Nephron progenitor cell (in vitro differentiated cells): ENCODE measurements around the gene PDE8A.

Experiments
- DNase-seq: peaks from one replicate; pipeline ENCODE4 v3.0.0; 2021
- H3K27ac Mint-ChIP-seq: 2 replicates; pipeline ENCODE4 v1.8.0; 2021; ENCODE audit warnings: mild to moderate bottlenecking, moderate library complexity, mixed read lengths
- H3K27me3 Mint-ChIP-seq: 2 replicates; pipeline ENCODE4 v1.8.0; 2021; ENCODE audit warnings: mild to moderate bottlenecking, low read depth, mixed read lengths; ENCODE audit not compliant: poor library complexity
- H3K36me3 Mint-ChIP-seq: 2 replicates; pipeline ENCODE4 v1.8.0; 2021; ENCODE audit warnings: low read depth, mixed read lengths
- H3K4me1 Mint-ChIP-seq: 2 replicates; pipeline ENCODE4 v1.8.0; 2021; ENCODE audit warnings: mixed read lengths
- H3K4me3 Mint-ChIP-seq: 2 replicates; pipeline ENCODE4 v1.8.0; 2021; ENCODE audit warnings: mild to moderate bottlenecking, moderate library complexity, mixed read lengths
- H3K9me3 Mint-ChIP-seq: 2 replicates; pipeline ENCODE4 v1.8.0; 2021; ENCODE audit warnings: mild to moderate bottlenecking, moderate library complexity, mixed read lengths
- TF ChIP-seq, protein P1 (sequence below): fragments of 200-600 bp; sonication (generic); IDR thresholded peaks from 2 replicates; pipeline ENCODE4 v1.5.0; 2021; ENCODE audit warnings: antibody characterized with exemption

Gene PDE8A

DNA sequence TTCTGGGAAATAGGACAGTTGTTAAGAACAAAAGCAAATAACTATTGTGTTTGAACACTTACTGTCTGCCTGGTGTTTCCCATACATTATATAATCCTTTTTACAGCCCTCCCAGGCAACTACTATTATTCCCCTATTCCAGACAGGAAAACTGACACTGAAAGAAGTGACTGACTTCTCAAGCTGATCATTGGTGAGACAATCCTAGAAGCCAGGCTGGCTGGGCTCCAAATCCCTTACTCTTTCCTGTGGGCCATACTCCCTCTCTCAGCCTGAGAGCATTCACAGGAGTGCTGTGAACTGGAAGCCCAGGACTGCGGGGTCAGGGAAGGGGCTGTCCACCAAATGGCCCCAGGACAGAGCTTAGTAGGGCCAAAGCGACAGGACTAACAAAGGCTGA, 39.2 kb upstream of the PDE8A start:
- no peaks in the 10 kb centered on the region for H3K9me3 Mint-ChIP-seq
- H3K4me1 Mint-ChIP-seq, result peaks cover 5% of the 10 kb centered on the region
- DNase-seq, result no peak
- TF ChIP-seq, protein P1, sequence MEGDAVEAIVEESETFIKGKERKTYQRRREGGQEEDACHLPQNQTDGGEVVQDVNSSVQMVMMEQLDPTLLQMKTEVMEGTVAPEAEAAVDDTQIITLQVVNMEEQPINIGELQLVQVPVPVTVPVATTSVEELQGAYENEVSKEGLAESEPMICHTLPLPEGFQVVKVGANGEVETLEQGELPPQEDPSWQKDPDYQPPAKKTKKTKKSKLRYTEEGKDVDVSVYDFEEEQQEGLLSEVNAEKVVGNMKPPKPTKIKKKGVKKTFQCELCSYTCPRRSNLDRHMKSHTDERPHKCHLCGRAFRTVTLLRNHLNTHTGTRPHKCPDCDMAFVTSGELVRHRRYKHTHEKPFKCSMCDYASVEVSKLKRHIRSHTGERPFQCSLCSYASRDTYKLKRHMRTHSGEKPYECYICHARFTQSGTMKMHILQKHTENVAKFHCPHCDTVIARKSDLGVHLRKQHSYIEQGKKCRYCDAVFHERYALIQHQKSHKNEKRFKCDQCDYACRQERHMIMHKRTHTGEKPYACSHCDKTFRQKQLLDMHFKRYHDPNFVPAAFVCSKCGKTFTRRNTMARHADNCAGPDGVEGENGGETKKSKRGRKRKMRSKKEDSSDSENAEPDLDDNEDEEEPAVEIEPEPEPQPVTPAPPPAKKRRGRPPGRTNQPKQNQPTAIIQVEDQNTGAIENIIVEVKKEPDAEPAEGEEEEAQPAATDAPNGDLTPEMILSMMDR, result no peak
- H3K4me3 Mint-ChIP-seq, result no peak overlapping the region
- H3K36me3 Mint-ChIP-seq, result no peaks in the 10 kb centered on the region
- peaks cover 32% of the 10 kb centered on the region for H3K27me3 Mint-ChIP-seq
- H3K27ac Mint-ChIP-seq, result no peak overlapping the region

DNA sequence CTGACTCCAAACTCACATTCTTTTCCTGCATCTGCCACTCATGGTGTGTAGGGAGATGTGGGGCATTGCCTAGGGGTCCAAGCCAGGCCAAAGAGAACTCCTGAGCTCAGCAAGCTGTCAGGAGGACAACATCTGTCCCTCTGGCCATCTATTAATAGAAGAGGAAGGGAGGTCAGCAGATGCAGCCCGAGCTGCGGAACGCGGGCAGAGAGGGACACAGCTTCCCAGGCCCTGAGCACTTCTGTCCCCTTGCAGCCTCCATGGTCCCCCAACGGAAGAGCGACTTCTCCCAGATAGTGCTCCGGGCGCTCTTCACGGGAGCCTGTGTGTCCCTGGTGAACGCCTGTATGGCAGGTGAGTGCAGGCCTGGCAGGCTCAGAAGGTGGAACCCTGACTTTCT, 37.3 kb upstream of the PDE8A start:
- TF ChIP-seq, protein P1, result no peak
- no peaks in the 10 kb centered on the region for H3K36me3 Mint-ChIP-seq
- no peaks in the 10 kb centered on the region for H3K9me3 Mint-ChIP-seq
- peaks cover 5% of the 10 kb centered on the region for H3K4me1 Mint-ChIP-seq
- no peak overlapping the region for H3K27ac Mint-ChIP-seq
- no peak overlapping the region for H3K4me3 Mint-ChIP-seq
- no peak for DNase-seq
- peaks cover 34% of the 10 kb centered on the region for H3K27me3 Mint-ChIP-seq

DNA sequence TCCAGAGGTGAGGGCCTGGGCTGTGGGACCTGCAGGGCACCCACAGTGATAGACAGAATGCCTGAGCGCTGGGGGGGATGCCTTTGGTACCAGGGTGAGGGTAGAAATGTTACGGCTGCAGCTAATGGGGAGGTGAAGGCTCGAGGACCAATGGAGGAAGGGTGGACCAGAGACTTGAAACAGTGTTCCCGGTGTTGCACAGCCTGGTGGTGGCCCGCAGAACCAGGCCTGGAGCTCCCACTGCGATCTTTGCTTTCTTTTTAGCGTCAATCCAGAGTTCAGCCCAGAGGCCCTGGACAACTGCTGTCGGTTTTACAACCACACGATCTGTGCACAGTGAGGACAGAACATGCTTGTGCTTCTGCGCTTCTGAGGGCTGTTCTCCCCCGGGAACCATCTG, 36.8 kb upstream of the PDE8A start:
- H3K27ac Mint-ChIP-seq, result no peak overlapping the region
- no peaks in the 10 kb centered on the region for H3K9me3 Mint-ChIP-seq
- TF ChIP-seq, protein P1, result no peak
- DNase-seq, result no peak
- H3K4me3 Mint-ChIP-seq, result no peak overlapping the region
- peaks cover 8% of the 10 kb centered on the region for H3K4me1 Mint-ChIP-seq
- H3K27me3 Mint-ChIP-seq, result peaks cover 37% of the 10 kb centered on the region
- H3K36me3 Mint-ChIP-seq, result no peaks in the 10 kb centered on the region

DNA sequence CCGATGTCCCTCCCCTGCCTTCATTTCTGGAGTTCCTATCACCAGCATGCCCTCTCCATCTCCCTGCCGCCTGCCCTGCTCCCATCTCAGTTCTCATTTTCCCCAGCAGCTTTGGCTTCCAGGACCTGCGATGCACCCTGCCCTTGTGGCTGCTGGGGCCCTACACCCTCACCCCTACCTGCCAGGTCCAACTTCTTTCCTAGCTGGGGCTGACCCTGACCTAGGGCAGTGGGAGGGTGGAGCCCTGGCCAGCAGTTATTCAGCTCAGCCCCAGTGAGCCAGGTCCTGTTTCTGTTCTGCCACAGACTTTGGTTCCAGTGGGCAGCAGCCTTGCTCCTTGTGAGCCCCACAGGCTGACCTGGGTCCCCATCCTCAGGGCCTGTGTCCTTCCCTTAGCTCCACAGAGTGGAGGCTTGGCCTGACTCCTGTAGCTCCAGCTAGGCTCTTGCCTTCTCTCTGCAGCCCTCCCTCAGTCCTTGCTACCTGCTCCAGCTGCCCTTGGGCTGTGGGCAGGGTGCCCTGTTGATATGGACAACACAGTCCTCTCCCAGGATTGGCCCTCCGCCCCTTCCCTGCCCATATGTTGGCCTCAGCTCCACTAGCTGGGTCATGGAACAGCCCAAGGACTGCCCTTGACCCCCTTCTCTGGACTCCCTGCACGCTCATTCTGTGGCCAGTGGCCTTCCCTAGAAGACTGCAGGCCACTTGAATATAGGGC, 34.7 kb upstream of the PDE8A start:
- Mint-ChIP-seq H3K27me3 (peaks cover 39% of the 10 kb centered on the region), H3K4me1 (peaks cover 19% of the 10 kb centered on the region), H3K9me3 (no peaks in the 10 kb centered on the region), H3K4me3 (no peak overlapping the region), H3K36me3 (no peaks in the 10 kb centered on the region), H3K27ac (no peak overlapping the region)
- DNase-seq, result no peak
- TF ChIP-seq, protein P1, result no peak

DNA sequence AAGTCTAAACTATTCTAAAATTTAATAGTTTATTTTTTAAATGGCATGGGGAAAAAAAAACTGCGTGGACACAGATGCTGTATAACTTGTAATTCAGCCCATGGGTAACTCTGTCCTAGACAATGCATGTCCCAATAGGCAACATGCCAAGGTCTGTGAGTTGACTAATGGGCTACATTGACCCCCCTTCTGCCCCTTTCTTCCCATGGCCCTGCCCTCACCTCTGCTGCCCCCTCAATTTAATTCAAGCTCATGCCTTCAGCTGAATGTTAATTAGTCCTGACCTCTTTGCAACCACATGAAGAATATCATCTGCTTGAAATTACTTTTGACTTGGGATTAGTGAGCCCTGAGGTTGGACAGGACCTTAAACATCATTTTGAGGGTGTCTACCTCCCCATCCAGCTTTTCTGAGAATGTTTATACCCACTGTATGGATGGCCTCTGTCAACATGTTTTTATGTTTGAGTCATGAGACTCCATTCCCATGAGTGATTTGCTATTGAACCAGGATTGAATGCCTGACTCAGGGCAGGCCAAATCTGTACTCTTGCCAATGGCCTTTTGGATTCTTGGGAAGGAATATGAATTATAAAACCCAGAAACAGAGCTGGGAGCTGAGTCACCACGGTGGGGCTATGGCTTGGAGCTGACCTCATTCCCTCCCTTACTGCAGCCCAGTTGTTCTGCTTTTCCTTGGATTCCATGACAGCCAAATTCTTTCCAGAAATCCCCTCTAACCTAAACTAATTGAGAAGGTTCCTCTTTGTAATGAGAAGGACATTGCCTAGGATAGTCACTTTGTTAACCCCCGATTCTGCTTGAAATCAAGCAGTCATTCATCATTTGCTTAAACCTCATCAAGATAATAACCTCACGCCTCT, 33.5 kb upstream of the PDE8A start:
- TF ChIP-seq, protein P1, result no peak
- Mint-ChIP-seq H3K4me1 (peaks cover 19% of the 10 kb centered on the region), H3K36me3 (no peaks in the 10 kb centered on the region), H3K27ac (no peak overlapping the region), H3K4me3 (no peak overlapping the region), H3K9me3 (no peaks in the 10 kb centered on the region), H3K27me3 (peaks cover 39% of the 10 kb centered on the region)
- DNase-seq, result no peak
